ENCODE measurements around the gene ZEB1.

GRCh38 chr10:31508234-31508633, 189.2 kb downstream of the ZEB1 start:
- TF ChIP-seq ELF4 (IDR thresholded peaks at IDR 0.05), result no peak
- no peak for TF ChIP-seq SP1 (IDR thresholded peaks at IDR 0.05)
- no peak for TF ChIP-seq ARNT (IDR thresholded peaks at IDR 0.05)
- TF ChIP-seq BHLHE40 (IDR thresholded peaks at IDR 0.05; ENCODE audit: borderline replicate concordance), result no peak
- no peak for TF ChIP-seq FOXK2 (IDR thresholded peaks at IDR 0.05)
- TF ChIP-seq, protein P1, sequence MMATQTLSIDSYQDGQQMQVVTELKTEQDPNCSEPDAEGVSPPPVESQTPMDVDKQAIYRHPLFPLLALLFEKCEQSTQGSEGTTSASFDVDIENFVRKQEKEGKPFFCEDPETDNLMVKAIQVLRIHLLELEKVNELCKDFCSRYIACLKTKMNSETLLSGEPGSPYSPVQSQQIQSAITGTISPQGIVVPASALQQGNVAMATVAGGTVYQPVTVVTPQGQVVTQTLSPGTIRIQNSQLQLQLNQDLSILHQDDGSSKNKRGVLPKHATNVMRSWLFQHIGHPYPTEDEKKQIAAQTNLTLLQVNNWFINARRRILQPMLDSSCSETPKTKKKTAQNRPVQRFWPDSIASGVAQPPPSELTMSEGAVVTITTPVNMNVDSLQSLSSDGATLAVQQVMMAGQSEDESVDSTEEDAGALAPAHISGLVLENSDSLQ (IDR thresholded peaks at IDR 0.05), result no peak
- no peak for TF ChIP-seq TARDBP (IDR thresholded peaks at IDR 0.05)
- TF ChIP-seq FOXM1 (IDR thresholded peaks at IDR 0.05; ENCODE audit: borderline replicate concordance), result no peak

Data from HEK293T (cell line).